ENCODE measurements around the gene HOATZ. TPM values are rescaled to one million over a fixed set of nuclear protein-coding genes. Genes with fewer than 3 reads are reported as not detected.

HOATZ gene
- total RNA-seq, 1 donor from 2014 or later, result not detected

DNA sequence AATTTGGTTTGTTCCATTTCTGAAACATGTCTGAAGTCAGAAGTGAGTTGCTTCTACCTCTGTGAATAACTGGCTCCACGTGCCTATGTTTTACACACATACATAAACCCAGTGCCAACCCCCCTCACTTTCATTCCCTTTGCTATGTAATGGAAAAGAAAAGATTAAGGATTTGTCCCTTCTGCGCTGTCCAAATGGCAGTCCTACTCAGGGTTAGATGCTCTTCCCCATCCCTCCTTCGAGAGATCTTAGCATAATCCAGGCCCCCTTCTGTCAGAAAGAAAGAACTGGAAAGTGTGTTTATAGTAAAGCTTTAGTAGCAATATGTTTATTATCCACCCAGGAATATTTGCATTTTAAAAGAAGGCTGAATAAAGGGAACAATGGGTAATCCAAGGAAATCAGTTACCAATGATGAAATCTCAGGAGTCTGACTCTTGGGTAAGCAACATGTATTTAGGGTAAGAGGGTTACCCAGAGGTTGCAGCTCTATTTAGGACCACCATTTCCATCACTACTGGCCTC, 22.8 kb downstream of the HOATZ start:
- no peak for DNase-seq (ENCODE audit: low spot score, unreplicated experiment)
- Mint-ChIP-seq H3K4me3 (ENCODE audit: low read depth) (no peak overlapping the region), H3K4me1 (ENCODE audit: low read depth) (peaks cover 8% of the 10 kb centered on the region), H3K36me3 (ENCODE audit: insufficient read depth) (no peaks in the 10 kb centered on the region), H3K27me3 (peaks cover 55% of the 10 kb centered on the region), H3K9me3 (ENCODE audit: low read depth) (no peaks in the 10 kb centered on the region), H3K27ac (no peak overlapping the region)
- TF ChIP-seq, protein P1, sequence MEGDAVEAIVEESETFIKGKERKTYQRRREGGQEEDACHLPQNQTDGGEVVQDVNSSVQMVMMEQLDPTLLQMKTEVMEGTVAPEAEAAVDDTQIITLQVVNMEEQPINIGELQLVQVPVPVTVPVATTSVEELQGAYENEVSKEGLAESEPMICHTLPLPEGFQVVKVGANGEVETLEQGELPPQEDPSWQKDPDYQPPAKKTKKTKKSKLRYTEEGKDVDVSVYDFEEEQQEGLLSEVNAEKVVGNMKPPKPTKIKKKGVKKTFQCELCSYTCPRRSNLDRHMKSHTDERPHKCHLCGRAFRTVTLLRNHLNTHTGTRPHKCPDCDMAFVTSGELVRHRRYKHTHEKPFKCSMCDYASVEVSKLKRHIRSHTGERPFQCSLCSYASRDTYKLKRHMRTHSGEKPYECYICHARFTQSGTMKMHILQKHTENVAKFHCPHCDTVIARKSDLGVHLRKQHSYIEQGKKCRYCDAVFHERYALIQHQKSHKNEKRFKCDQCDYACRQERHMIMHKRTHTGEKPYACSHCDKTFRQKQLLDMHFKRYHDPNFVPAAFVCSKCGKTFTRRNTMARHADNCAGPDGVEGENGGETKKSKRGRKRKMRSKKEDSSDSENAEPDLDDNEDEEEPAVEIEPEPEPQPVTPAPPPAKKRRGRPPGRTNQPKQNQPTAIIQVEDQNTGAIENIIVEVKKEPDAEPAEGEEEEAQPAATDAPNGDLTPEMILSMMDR (IDR thresholded peaks at IDR 0.05; ENCODE audit: unreplicated experiment), result no peak

DNA sequence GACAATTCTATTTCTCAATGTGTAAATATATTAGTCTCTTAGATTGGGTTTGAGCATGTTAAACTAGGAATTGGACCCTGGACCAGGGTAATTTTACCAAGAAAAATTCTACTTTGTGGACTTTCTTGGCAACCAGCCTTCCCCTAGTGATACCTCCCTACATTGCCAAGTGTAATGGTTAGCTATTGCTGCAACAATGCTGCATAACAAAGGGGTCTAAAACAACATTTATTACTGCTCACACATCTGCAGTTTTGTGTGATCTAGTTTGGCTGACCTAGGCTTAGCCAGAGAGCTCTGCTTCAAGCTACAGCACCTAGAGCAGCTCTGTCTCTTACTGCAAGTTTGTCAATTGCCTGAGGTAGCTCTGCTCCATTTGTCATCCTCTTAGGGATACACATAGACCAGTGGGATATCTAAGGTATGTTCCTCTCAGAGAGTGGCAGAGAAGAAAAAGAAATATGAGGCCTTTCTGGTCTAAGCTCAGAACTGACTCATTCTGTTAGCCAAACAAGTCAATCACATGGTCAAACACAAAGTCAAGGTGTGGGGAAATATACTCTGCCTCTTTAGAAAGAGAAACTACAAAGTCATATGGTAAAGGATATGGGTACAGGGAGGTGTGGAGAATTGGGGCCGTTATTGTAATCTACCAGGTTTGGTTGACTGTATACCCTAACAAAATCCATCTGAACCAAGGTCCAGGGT, 24.0 kb downstream of the HOATZ start:
- Mint-ChIP-seq H3K27ac (no peak overlapping the region), H3K27me3 (peaks cover 66% of the 10 kb centered on the region), H3K36me3 (ENCODE audit: insufficient read depth) (no peaks in the 10 kb centered on the region)

DNA sequence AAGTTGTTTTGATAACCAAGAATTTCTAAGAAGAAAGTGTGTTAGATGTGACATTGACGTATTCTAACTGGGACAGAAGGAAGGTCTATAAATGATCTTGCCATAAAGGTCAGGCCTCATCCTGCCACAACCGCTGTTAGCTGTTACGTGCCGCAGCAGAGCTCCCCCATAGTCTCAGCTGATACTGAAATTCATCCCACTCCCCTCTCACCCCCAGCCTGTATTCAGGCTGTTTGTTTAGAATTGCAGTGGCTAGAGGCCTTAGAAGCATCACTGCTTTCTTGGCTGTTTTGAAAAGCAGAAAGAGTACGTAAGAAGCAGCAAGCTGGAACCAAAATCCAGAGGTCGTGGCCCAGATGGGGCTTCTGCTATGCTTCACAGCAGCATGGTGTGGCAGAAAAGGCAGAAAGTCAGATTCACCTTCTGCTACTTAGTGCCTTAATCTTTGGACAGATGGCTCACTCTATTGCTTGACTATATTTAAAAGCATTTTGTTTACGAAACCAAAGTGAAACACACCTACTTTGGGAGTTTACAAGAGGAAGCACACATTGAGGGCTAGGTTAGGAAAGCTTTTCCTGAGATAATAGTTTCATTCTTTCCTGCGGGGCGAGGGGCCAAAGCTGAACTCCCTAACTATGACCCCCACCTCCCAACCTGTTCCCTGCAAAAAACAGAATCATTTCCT, 25.0 kb downstream of the HOATZ start:
- DNase-seq (ENCODE audit: low spot score, unreplicated experiment), result no peak
- H3K4me3 Mint-ChIP-seq (ENCODE audit: low read depth), result peak overlapping the region; percentile 65
- no peaks in the 10 kb centered on the region for H3K36me3 Mint-ChIP-seq (ENCODE audit: insufficient read depth)
- H3K27me3 Mint-ChIP-seq, result peaks cover 70% of the 10 kb centered on the region
- peaks cover 7% of the 10 kb centered on the region for H3K4me1 Mint-ChIP-seq (ENCODE audit: low read depth)
- no peak overlapping the region for H3K27ac Mint-ChIP-seq
- TF ChIP-seq, protein P1 (IDR thresholded peaks at IDR 0.05; ENCODE audit: unreplicated experiment), result no peak
- H3K9me3 Mint-ChIP-seq (ENCODE audit: low read depth), result no peaks in the 10 kb centered on the region

More for the DNA sequence above, 24.0 kb downstream of the HOATZ start:
- Mint-ChIP-seq H3K4me1 (ENCODE audit: low read depth) (peaks cover 8% of the 10 kb centered on the region), H3K9me3 (ENCODE audit: low read depth) (no peaks in the 10 kb centered on the region), H3K4me3 (ENCODE audit: low read depth) (no peak overlapping the region)
- no peak for DNase-seq (ENCODE audit: low spot score, unreplicated experiment)
- TF ChIP-seq, protein P1 (IDR thresholded peaks at IDR 0.05; ENCODE audit: unreplicated experiment), result no peak

DNA sequence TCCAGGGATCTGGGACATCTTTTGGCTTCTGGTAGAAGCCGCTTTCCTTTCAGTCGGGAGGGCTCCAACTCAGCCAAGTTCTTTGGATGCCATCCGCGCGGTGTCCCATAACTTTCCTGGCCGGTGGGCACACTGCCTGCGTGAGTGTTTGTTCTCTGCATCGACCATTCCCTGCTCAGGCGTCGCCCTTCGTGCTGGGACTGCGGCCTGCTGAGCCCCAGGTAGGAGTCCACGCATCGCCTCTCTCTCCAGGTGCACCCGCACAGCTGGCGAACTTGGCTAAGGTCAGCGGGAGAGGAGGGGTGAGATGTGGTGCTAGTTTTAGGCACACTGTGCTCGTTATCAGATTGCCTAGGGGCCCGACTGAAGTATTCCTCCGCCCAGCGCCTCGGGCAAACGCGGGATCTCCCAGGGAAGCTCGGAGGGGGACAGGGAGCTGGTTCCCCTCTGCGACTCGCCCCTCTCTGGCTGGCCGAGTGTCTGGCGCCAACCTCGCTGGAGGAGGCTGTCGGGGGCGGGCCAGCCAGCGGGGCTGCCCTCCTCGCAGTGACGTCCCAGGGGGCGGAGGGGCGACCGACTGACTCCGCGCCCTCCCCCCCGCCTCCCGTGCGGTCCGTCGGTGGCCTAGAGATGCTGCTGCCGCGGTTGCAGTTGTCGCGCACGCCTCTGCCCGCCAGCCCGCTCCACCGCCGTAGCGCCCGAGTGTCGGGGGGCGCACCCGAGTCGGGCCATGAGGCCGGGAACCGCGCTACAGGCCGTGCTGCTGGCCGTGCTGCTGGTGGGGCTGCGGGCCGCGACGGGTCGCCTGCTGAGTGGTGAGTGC, 25.7 kb downstream of the HOATZ start, which contains the start of gene LAYN:
LAYN (plus strand) TSS at position 607 of the 823 bp plus-strand sequence; CDS start at position 731, 124 bp downstream.
- no peaks in the 10 kb centered on the region for H3K36me3 Mint-ChIP-seq (ENCODE audit: insufficient read depth)
- peak within 1 kb of the TSS; percentile 9 for H3K27ac Mint-ChIP-seq
- H3K4me3 Mint-ChIP-seq (ENCODE audit: low read depth), result peak within 1 kb of the TSS; percentile 67
- H3K27me3 Mint-ChIP-seq, result peaks cover 67% of the 10 kb centered on the region
- H3K4me1 Mint-ChIP-seq (ENCODE audit: low read depth), result peaks cover 6% of the 10 kb centered on the region
- no peaks in the 10 kb centered on the region for H3K9me3 Mint-ChIP-seq (ENCODE audit: low read depth)
- TF ChIP-seq, protein P1 (IDR thresholded peaks at IDR 0.05; ENCODE audit: unreplicated experiment), result no peak
- DNase-seq (ENCODE audit: low spot score, unreplicated experiment), result peak; percentile 42

DNA sequence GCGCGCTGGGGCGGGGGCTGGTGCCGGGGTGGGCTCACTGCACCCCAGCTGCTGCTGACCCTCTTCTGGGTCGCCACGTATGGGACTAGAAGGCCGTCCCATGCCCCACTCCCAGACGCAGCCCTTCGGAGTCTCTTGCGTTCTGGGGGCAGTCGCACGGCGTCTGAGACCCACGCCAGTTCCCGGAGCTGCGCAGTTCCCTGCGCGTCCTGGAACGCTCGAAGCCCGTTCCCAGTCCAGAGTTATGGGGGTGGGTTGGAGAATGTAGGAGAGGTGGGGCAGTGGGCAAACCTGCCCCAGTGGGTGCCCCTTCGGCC, 26.3 kb downstream of the HOATZ start:
- Mint-ChIP-seq H3K27ac (no peak overlapping the region), H3K9me3 (ENCODE audit: low read depth) (no peaks in the 10 kb centered on the region), H3K4me1 (ENCODE audit: low read depth) (peaks cover 6% of the 10 kb centered on the region), H3K36me3 (ENCODE audit: insufficient read depth) (no peaks in the 10 kb centered on the region), H3K4me3 (ENCODE audit: low read depth) (peak overlapping the region; percentile 67), H3K27me3 (peaks cover 69% of the 10 kb centered on the region)
- TF ChIP-seq, protein P1 (IDR thresholded peaks at IDR 0.05; ENCODE audit: unreplicated experiment), result no peak
- no peak for DNase-seq (ENCODE audit: low spot score, unreplicated experiment)

All from progenitor cell of endocrine pancreas (in vitro differentiated cells).